NCI-H524 treated with DMSO at 0.1 percent for 48 hours (cell line): ENCODE results near the gene RNF213.

Experiments used
- DNase-seq: peaks from one replicate; lab custom pipeline; 2025; lab: John Stamatoyannopoulos, UW

The RNF213 gene

DNA sequence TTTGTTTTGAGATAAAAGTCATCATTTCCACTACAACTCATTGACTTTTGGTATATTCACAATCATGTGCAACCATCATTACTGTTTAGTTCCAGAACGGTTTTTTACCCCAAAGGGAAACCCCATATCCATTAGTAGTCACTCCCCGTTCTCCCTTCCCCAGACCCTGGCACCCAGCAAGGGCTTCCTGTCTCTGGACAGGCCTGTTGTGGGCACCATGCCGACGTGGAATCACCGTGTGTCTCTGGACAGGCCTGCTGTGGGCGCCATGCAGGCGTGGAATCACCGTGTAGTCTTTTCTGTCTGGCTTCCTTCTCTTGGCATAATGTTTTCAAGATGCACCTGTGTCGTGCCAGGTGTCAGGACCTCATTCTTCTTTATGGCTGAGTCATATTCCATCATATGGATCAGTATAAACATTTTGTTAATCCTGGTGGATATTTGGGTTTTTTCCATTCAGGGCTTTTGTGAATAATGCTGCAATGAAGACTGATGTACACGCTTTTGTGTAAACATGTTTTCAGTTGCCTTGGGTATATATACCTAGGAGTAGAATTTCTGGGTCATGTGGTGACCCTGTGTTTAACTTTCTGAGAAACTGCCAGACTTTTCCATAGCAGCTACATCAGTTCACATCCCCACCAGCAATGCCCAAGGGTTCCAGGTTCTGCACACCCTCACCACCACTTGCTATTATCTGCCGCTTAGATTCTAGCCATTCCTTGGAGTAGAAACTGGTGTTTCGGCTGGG, 173.4 kb downstream of the RNF213 start:
- DNase-seq: no peak

DNA sequence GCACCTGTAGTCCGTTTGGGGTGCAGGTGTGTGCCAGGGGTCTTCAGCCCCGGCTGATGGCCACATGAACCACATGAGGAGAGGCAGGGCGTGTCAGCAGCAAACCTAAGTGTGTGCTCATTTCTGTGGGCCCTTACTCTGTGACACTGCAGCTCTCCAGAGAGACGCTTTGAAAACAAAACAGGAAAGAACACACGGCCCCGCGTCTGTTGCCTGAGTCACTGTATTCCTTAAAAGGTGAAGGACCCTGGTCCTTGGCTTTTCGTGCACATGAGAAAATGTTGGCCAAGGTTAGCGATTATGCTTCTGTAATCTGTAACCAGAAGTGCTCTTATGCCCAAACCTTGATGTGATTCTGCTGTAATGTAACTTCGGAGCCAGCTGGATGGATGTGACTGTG, 176.9 kb downstream of the RNF213 start:
- no peak for DNase-seq

DNA sequence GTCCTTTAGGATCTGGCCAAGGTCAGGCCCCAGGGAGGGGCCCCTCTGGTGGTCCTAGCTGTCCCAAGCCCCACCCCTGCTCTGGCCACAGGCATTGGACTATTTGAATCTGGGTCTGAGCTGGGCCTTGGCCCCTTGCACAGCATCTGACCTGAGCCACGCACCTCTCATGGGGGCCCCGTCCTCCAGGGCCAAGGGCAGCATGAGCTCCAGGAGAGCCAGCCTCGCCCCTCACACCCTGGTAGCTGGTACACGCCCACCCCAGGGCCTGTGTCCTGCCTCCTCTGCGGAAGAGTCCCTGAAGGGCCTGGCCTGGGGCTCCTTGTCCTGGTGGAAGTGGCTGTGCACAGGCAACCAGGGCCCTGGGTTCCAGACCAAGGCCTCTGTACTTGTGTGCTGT, 178.2 kb downstream of the RNF213 start:
- DNase-seq: no peak

DNA sequence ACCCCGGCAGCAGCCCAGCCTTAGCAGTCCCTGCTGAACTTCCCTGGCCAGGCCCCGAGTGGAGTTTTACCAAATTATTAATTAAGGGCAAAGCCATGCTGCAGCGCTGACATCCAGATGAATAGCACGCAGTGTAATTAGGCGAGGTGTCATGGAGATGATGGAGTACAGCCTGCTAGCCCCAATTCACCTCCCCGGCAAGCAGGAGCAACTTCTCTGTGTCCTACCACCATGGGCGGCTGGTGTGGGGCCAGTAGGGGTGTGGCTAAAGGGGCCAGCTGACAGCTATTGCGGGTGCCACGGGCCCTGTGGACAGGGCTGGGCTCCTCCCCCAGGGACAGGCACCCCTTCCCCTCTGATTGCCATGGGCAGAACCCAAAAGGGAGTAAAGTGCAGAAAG, 178.8 kb downstream of the RNF213 start:
- DNase-seq: no peak

GRCh38 chr17:80441133-80441578, 180.5 kb downstream of the RNF213 start:
- DNase-seq: peak; percentile 94

- DNase-seq: no peak
Observed at GRCh38 chr17:80441598-80442322, 181.1 kb downstream of the RNF213 start.

DNA sequence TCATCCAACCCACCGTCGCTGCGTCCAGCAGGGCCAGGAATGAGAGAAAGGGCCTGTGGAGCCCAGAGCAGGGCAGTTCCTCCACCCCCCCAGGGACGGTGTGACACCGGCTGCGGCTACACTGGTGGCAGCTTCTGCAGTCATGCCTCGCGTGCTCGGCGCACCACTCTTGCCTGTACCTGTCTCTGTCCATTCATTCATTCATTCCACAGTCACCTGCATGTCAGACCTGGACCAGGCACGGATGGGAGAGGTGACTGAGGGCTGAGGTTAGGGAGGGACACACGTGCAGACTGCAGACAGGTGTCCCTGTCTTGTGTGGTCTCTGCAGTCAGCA, 181.6 kb downstream of the RNF213 start:
- DNase-seq: no peak

DNA sequence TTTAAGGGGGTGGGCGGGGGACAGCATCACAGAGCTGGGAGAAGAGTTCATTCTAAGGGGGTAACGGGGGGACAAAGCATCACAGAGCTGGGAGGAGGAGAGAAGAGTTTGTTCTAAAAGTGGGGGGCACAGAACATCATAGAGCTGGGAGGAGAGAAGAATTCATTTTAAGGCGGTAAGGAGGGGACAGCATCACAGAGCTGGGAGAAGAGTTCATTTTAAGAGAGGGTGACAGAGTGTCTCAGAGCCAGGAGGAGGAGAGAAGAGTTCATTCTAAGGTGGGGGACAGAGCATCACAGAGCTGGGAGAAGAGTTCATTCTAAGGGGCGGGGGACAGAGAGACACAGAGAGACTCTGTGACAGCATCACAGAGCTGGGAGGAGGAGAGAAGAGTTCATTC, 182.1 kb downstream of the RNF213 start:
- DNase-seq: no peak

DNA sequence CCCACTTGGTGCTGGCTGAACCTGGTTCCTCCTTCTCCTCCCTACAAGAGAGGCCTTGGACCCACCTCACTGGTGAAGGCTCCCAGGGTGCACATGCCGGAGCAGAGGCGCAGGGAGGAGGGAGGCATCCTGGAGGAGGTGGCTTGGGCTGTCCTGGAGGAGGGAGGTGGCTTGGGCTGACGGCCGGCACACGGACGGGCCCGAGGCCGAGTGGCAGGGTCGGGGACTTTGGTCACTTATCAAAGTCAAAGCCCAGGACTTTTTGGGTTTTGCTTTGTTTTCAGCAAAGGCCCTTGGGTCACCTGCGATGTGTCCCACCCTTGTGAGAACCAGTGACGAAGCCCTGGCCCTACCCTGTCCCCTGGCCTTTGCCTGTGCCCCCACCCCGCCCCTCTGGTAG, 182.8 kb downstream of the RNF213 start:
- DNase-seq: no peak

- DNase-seq: peak; percentile 87
Observed at GRCh38 chr17:80443916-80444643, 183.4 kb downstream of the RNF213 start.

- no peak for DNase-seq
Observed at GRCh38 chr17:80444644-80444979, 184.0 kb downstream of the RNF213 start.

GRCh38 chr17:80445007-80445725, 184.5 kb downstream of the RNF213 start:
- DNase-seq: peak; percentile 80

DNA sequence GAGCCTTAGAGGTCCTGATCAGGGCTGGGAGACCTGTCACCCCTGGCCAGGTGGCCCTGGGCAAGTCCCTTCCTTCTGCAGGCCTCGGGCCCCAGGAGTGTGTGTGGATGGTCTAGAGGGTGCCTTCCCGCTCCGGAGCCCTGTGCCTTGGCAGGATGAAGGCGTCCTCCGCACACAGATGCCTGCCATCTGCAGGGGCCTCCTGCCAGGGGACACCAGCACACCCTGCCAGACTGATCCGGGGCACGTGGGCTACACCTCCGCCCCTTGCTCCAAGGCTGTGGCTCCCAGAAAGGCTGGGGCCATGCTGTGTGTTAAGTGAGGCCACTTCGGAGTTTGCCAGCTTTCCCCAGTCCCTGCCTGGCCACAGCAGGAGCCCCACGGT, 185.1 kb downstream of the RNF213 start:
- peak; percentile 90 for DNase-seq

GRCh38 chr17:80446645-80447405, 186.2 kb downstream of the RNF213 start:
- peak; percentile 35 for DNase-seq

DNA sequence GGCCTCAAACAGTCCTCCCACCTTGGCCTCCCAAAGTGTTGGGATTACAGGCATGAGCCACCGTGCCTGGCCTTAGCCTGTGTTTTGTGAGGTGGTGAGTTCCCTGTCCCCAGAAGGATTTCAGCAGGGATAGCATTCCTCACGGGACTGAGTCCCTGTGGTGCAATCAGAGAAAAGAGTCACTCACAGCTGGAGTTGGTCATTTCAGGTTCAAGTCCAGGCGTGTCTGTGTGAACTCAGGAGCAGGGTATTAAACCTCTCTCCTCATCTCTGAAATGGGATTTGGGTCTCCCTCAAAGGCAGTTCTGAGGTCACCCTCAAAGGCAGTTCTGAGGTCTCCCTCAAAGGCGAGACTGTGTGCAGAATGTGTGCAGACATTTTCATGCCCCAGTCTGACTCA, 187.1 kb downstream of the RNF213 start:
- DNase-seq: no peak
